Body of pancreas (tissue), 4 donors: ENCODE measurements around the gene MOAP1. TPM values are rescaled to one million over a fixed set of nuclear protein-coding genes. Genes with fewer than 3 reads are reported as not detected.

Experiments used
- ATAC-seq: fragments of 150-250 bp; one replicate; pipeline ENCODE4 v1.9.1; 2016
- DNase-seq, 4 donors: peaks; one replicate each; pipeline ENCODE4 v3.0.0-alpha.2; 2019
- H3K27ac ChIP-seq, 4 donors: fragments of 200-600 bp; sonication (generic); 1 replicate in 3 of 4; 2 replicates in 1 of 4; pipeline versions ENCODE4 v1.5.1 to v1.6.1; 2016 to 2019; ENCODE audit warnings: mild to moderate bottlenecking in 1 of 4, mixed read lengths in 1 of 4, moderate library complexity in 1 of 4
- H3K27me3 ChIP-seq, 2 donors: fragments of 200-600 bp; sonication (generic); one replicate each; pipeline ENCODE4 v1.6.0; 2016; ENCODE audit warnings: mild to moderate bottlenecking in 1 of 2
- H3K36me3 ChIP-seq, 2 donors: fragments of 200-600 bp; sonication (generic); replicated peaks in 1 of 2; 2 replicates each; pipeline ENCODE4 v1.5.1; 2016; ENCODE audit warnings: low read depth in 2 of 2; ENCODE audit not compliant: insufficient read depth in 1 of 2
- H3K4me1 ChIP-seq: fragments of 200-600 bp; sonication (generic); one replicate; pipeline ENCODE4 v1.6.0; 2016
- H3K4me3 ChIP-seq, 2 donors: fragments of 200-600 bp; sonication (generic); 1 replicate in 1 of 2; 2 replicates in 1 of 2; pipeline ENCODE4 v1.5.1; 2016 to 2019
- H3K9me3 ChIP-seq, 3 donors: fragments of 200-600 bp; sonication (generic); 1 replicate in 2 of 3; 2 replicates in 1 of 3; pipeline ENCODE4 v1.5.1; 2016
- CTCF ChIP-seq, 7 experiments: fragments of 450-650 bp in 4 of 7; fragments of 200-600 bp in 3 of 7; sonication (generic) in 3 of 7; IDR thresholded peaks; one replicate each; pipeline ENCODE4 v1.5.1; 2016 to 2019; ENCODE audit warnings: antibody characterized with exemption in 7 of 7
- POLR2A ChIP-seq, 3 donors: fragments of 450-650 bp; IDR thresholded peaks; one replicate each; pipeline ENCODE4 v1.6.1; 2016; ENCODE audit warnings: antibody characterized with exemption in 3 of 3, mild to moderate bottlenecking in 2 of 3
- WGBS, 2 donors: methylation state at CpG; one replicate each; pipeline ENCODE4 v1.1.5; 2017; 5-methylcytosine and 5-hydroxymethylcytosine counted together
- intact Hi-C: fragments of 100-400 bp; cut with DNase I; formaldehyde crosslinking; loops from one replicate; pipeline ENCODE4 v1.15.1; 2023
- total RNA-seq, 2 donors: library from RNA; depleted of rRNA; stranded (reverse); fragments of >200 nt; gene quantifications; one replicate each; pipeline ENCODE4 v1.1.0, GENCODE V29; 2016

Gene MOAP1
- total RNA-seq, 2 donors from 2014 or later: 10.2 to 17.9 TPM

- 32 to 45% methylated on average over 2 of the region's 2 CpGs for WGBS, 2 donors
- DNase-seq: no peak
- Histone ChIP-seq H3K36me3 (peaks cover 0 to 13% of the 10 kb centered on the region in 2 donors), H3K27me3 (no peaks in the 10 kb centered on the region), H3K4me3 (no peak overlapping the region), H3K27ac (no peak overlapping the region), H3K9me3 (no peaks in the 10 kb centered on the region), H3K4me1 (peaks cover 12% of the 10 kb centered on the region)
- no peak for TF ChIP-seq CTCF (IDR thresholded peaks at IDR 0.05)
- no peak for TF ChIP-seq POLR2A (IDR thresholded peaks at IDR 0.05)
- no peak for ATAC-seq
- intact Hi-C loops: no loop called here
Observed at GRCh38 chr14:93214598-93214997, 29.9 kb upstream of the MOAP1 start.

- Histone ChIP-seq H3K27ac (no peak overlapping the region), H3K27me3 (no peaks in the 10 kb centered on the region), H3K9me3 (no peaks in the 10 kb centered on the region), H3K36me3 (peaks cover 0 to 12% of the 10 kb centered on the region in 2 donors), H3K4me3 (no peak overlapping the region), H3K4me1 (peaks cover 29% of the 10 kb centered on the region)
- DNase-seq (no peak), ATAC-seq (no peak)
- intact Hi-C loops: no loop called here
- 43 to 50% methylated on average over 3 of the region's 3 CpGs for WGBS, 2 donors
- TF ChIP-seq CTCF (IDR thresholded peaks at IDR 0.05): no peak
- TF ChIP-seq POLR2A (IDR thresholded peaks at IDR 0.05): no peak
Observed at GRCh38 chr14:93212432-93212831, 27.7 kb upstream of the MOAP1 start.

DNA sequence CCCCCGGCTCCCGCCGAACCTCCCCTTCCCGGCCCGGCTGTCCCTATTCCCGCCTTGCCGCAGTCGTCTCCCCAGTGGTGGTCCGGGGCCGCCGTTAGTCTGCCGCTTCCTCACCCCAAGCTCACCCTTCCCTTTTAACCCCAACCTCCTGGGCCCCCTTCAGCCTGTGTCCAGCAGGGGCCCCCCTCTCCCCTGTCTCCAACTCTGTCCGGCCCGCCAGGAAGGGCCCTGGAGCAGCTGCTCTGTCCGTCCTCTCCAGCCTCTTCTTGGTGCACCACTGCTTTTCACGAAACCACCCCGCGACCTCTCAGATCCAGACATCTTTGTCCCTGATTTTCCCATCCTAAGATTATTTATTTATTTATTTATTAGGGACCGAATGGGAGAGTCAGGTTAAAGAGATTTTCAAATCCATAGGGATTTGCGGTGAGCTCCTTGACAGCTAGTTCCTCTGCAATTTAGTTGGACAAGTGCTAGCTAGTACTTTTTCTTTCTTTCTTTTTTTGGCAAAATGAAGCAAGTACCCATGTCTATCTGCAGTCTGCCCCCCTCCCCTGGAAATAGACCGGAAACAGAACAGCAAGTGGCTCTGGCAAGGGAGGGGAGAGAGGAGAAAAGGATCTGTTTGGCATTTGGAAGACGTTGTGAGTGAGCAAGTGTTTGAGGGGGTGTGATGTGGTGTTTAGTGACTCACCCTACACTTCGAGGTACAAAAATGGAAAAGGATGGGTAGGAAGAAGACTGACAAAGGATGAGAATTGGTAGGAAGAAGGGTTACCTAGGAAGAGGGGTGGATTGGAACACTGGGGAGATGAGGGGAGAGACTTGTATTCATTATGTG is 23.0 kb upstream of the MOAP1 start:
- Histone ChIP-seq H3K4me1 (peaks cover 40% of the 10 kb centered on the region), H3K27me3 (no peaks in the 10 kb centered on the region), H3K27ac (peak overlapping the region; percentile 66 to 93 (median 78)), H3K9me3 (no peaks in the 10 kb centered on the region), H3K36me3 (peaks cover 0 to 8% of the 10 kb centered on the region in 2 donors), H3K4me3 (peak overlapping the region; percentile 84 to 93)
- ATAC-seq (peak; percentile 52), DNase-seq (peak; percentile 44 to 66 (median 56))
- TF ChIP-seq POLR2A (IDR thresholded peaks at IDR 0.05): no peak
- peak in 4 of 7 experiments; percentile 4 to 37 (median 25) for TF ChIP-seq CTCF (IDR thresholded peaks at IDR 0.05)
- WGBS, 2 donors: 0% methylated on average over 18 to 23 of the region's 23 CpGs
- intact Hi-C loops: no loop called here

DNA sequence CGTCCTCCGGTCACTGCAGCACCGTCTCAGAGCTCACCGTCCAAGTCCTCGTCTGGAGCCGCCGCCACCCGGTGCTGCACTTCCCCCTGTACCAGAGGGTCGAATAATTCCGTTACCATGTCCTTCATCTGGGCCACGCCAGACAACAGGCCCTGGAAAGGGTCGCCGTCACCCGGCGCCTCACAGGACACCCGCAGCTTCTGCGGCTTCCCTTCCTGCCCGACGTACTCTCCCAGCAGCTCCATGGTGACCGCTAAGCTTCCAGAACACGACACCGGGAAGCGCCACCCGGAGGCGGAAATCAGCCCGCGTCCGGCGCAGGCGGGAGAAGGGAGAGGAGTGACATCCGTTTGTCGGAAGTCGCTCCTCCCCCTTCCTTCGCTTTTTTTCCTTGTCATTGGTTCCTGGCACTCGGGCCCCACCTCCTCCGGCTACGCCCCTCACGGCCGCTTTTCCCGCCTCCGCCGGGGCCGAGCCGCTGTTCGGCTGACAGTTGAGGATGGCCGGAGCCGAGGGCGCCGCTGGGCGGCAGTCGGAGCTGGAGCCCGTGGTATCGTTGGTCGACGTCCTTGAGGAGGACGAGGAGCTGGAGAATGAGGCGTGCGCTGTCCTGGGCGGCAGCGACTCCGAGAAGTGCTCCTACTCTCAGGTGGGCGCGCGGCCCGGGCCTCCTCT is 22.2 kb upstream of the MOAP1 start, which contains the start of the genes GON7 and UBR7:
Gene GON7, minus strand, starts transcription at position 273 of the 675 bp plus-strand sequence. Its CDS starts 28 bp downstream, at position 245.
Gene UBR7, plus strand, starts transcription at position 464 of the 675 bp plus-strand sequence. Its CDS starts 36 bp downstream, at position 500.
- Histone ChIP-seq H3K4me1 (peaks cover 47% of the 10 kb centered on the region), H3K27ac (peak within 1 kb of the TSS; percentile 74 to 93 (median 78)), H3K4me3 (peak within 1 kb of the TSS; percentile 84 to 93), H3K36me3 (peaks cover 0 to 4% of the 10 kb centered on the region in 2 donors), H3K27me3 (no peaks in the 10 kb centered on the region), H3K9me3 (no peaks in the 10 kb centered on the region)
- TF ChIP-seq POLR2A (IDR thresholded peaks at IDR 0.05): peak; percentile 67 to 87 (median 85)
- peak; percentile 15 to 68 (median 50) for TF ChIP-seq CTCF (IDR thresholded peaks at IDR 0.05)
- intact Hi-C loops: no loop called here
- peak; percentile 95 to 98 (median 96) for DNase-seq
- ATAC-seq: peak; percentile 98
- 0 to 1% methylated on average over 34 to 62 of the region's 65 CpGs for WGBS, 2 donors
